Ramos (cell line): ENCODE results near the gene TSFM.

Source experiments
- in situ Hi-C: fragments of 300-500 bp; cut with MboI; formaldehyde crosslinking; loops from one replicate; pipeline ENCODE4 v1.14.3; 2022; ENCODE audit warnings: low sequenced_read_pairs; ENCODE audit not compliant: unreplicated experiment

Gene TSFM

DNA sequence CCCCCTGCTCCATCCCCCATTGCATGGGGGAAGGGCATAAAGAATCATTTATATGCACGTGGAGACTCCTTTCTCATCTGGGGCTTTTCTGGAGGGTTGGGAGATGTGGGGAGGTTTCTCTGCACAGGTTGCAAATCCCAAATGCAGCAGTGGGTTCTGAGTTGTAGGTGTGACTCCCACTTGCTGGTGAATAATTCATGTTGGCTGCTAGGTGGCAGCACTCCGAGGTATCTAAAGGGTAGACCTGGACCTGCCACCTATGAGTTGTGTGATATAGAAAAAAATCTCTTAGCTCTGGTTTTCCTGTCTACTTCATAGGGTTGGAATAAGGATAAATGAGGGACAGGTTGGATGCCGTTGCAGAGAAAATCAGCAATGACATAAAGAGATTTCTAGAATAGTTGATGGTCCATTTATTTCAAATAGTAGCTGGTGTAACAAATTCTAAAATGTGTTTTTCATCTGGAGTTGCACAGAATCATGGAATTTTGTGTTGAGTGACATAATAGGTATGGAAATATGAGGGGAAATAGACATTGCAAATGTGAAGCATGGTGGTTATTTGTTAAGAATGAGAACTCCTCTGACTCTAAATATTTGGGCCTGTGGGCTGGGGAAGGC, 23.1 kb upstream of the TSFM start:
- in situ Hi-C loops, result loop anchor here (25.0 kb wide), 1 partner anchor 522 kb away; the partner anchor contains the start of gene SHMT2

DNA sequence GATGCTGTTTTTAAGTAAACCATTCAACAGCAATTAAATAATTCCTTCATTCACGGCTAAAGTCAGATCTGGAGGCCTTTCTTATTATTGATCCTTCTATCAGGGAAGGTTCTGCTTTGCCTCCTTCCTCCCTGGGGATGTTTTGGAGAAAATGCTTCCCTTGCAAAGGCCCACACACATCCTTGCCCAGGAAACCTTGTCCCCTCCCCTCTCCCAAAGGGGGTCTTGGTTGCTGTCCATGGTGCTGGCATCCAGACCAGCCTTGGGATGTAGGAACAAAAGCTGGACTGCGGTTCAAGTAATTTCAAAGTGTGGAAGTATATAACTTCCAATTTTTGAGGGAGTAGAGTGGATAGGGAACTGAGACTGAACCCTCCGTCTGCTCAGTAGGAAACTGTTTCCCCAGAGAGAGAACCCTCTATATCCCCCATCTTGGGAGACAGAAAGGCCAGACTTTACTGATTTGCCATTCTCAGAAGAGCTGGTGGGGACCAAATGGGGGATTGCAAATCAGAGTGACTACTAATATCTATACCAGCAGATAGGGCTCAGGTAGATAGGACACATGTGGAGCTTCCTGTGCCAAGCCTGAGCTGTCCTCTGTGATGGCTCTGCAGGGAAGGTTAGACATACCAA, 22.1 kb upstream of the TSFM start:
- in situ Hi-C loops, result loop anchor here (25.0 kb wide), 1 partner anchor 523 kb away; the partner anchor contains the start of gene SHMT2

DNA sequence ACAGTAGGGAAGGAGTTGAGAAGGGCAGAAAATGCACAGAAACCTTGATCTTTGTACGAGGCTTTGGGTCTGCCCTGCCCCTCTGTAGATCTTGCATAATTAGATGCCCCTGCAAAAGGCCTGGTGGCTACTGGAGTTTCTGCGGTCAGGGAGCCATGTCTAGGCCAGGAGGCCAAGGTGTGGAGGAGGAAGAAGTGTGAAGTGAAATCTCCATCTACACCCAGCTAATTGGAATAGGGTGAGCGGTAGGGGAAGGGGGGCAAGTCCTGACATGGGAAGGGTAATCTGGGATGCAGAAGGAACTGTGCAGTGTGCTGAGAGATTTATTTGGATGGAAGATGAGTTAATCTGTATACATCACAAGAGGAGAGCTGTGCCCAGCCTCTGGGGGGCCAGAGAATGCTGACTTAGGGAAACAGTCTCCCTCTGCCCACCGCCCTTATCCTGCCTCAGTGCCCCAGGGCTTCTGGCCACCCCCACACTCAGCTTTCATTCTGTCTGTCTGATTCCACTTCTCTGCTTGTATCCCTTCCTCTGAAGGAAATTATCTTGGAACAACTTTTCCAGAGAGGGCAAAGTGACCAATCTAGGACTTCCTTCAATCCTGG, 21.1 kb upstream of the TSFM start:
- in situ Hi-C loops, result loop anchor here (25.0 kb wide), 1 partner anchor 524 kb away; the partner anchor contains the start of gene SHMT2

DNA sequence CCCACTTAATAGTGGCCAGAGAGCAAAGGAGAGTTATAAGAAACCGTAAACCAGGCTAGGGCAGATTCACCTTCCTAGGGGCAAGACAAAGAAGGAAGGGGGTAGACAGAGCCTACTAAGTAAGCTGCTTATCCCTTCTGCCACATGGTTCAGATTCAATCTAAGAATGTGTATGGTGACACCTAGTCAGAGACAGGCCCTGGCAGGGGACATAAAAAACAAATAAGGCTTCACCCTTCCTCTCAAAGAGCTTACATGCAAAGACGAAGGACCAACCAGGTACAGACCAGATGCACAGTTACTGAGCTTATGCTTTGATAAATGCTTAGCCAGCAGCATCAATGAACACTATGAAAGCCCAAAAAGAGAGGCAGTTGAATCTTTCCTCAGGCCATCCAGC, 20.1 kb upstream of the TSFM start:
- in situ Hi-C loops, result loop anchor here (25.0 kb wide), 1 partner anchor 525 kb away; the partner anchor contains the start of gene SHMT2

DNA sequence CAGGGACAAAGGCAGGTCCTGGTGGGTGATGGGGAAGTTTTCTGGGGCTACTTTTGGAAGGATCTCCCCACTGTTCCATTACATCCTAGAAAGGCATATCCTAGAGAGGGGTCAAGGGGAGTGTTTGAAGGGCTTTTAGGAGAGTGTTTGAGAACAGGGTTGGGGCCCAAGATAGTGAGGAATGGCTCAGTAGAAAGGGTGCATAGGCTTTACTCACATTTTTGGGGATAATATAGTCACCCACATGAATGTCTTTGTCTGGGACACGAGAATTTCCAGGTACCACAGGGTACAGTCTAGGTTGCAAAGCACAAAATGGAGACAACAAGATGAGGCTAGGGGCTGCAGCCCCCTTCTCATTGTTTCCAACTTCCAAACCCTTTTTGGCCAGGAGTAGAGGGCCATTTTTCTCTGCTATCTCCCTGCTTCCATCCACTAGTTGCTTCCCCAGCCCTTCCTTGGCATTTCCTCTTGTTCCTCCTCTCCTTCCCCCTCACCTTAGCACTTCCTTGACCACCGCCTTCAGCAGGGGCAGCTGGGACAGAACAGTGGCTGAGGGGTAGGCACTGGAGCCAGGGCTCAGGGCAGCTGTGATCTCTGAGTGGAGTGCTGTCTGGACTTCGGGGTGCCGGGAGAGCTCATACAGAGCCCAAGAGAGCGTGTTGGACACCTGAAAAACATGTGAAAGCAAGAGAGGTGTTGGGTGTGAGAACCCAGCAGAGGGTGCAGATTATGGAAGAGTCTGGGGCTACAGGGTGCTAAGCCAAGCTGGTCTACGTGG, 18.5 kb upstream of the TSFM start:
- in situ Hi-C loops, result loop anchor here (25.0 kb wide), 1 partner anchor 527 kb away; the partner anchor contains the start of gene SHMT2

DNA sequence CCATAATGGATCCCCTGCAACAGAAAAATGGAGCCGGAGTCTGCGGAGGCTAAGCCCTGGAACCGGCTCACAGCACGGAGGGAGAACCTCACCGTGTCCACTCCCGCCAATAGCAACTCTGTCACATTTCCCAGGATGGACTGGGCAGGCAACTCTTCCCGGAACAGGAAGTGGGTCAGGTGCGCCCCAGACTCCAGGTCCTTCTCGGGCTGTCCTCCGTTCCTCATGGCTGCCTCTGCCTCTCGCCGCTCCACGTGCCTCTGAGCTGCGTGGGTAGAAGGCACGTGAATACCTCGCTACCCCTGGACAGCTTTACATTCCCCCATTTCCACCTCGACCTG, 18.0 kb upstream of the TSFM start:
- in situ Hi-C loops, result loop anchor here (25.0 kb wide), 1 partner anchor 527 kb away; the partner anchor contains the start of gene SHMT2

DNA sequence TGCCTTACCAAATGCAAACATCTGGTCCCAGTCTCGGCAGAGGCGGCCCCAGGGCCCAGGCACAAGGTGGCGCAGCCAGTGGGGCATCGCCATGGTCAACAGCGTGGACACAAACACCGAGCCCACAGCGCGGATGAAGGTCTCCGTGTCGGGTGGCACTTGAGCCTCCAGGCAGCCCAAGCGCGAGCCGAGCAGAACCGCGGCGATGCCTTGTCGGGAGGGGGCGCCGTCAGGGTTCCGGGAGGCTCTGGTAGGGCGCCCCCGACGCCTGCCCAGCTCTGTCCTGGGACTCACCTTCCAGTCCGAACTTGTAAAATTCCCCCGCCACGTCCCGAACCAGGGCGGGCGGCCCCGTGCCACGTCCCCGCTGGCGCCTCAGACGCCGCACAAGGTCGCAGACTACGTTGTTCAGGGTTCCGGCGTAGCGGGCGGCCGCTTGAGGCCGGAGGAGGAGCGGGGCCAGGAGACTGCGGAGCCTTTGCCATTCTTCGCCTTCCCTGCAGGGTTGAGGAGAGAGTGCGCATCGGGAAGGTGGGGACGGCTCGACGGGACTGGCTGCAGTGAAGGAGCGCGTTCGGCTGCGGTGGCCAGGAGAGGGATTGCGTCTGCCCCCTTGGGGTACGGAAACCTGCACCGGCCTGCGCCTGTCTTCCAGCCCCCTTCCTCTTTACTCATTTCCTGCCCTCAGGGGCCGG, 17.4 kb upstream of the TSFM start:
- in situ Hi-C loops, result loop anchor here (25.0 kb wide), 1 partner anchor 528 kb away; the partner anchor contains the start of gene SHMT2

DNA sequence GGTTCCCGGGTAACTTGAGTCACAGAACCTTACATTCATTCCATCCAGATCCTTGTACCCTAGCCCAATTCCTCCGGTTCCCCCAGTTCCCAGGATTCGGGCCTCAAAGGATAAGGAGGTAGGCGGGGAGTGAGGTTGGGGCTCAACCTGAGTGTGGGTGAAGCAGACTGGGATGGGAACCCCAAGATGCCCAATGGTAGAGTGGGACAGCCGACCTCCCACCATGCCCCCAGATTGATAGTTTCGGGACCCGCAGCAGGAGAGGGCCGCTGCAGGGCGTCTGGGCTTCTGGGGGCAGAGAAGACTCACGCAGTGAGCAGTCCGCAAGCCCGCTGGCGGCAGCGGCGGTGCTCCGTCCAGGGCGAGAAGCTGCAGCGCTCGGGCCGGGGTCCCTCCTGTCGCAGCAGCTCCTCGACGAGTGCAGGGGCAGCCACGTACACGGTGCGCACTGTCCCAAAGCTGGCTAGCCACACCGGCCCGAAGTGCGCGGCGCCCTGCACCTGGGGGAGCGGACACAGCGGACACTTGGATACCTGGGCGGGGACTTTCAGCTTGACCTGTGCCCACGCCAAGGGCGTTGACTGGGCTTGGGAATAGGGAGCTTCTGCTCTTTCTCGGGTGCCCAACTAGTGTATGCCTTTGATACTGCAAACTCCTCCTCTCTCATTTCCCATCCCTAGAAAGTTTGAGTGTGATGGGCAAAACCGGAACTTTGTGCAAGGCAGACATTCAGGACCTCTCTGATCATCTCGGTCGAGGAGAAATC, 16.7 kb upstream of the TSFM start:
- in situ Hi-C loops, result loop anchor here (25.0 kb wide), 1 partner anchor 529 kb away; the partner anchor contains the start of gene SHMT2

DNA sequence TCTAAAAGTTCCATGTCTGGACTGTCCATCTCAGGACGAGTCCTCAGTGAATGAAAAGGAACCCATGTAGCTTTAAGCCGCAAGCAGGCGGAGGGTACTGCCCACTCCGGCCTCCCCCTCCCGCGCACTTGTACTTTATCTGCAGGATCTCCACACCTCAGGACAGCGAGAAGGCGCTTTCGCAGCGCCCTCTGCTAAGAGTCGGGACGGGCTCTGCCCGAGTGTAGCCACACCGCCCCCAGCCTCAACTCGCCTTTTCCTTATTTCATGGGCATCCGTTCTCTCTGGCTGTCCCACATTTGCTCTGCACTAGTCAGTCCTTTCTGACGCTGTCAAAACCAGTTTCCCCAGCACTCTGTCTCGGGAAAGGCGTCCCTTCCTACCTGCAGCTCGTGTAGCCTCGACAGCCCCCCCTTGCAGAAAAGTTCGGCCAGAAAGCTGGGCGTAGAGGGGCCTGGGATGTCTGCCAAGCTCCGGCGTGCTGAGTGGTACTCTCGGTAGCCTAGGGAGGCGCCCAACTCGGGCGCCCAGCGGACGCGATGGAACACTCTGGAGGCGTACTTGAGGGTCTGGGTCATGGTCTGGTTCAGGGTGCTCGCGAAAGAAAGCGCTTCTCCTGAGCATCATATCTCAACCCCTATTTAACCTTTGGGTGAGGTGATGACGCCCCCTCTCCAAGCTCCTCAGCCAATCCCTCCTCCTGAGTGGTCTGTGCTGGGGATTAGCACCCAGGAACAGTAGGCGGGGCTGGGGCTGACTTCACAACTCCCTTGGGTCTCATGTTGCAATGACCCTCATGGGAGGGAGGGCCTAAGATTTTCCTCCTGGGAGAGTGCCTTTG, 15.9 kb upstream of the TSFM start, which contains the start of gene CYP27B1:
TSS of gene CYP27B1 (minus strand) at position 615 of the 841 bp plus-strand sequence. CDS start at position 578, 37 bp downstream.
- in situ Hi-C loops, result loop anchor here (25.0 kb wide), 1 partner anchor 529 kb away; the partner anchor contains the start of gene SHMT2

DNA sequence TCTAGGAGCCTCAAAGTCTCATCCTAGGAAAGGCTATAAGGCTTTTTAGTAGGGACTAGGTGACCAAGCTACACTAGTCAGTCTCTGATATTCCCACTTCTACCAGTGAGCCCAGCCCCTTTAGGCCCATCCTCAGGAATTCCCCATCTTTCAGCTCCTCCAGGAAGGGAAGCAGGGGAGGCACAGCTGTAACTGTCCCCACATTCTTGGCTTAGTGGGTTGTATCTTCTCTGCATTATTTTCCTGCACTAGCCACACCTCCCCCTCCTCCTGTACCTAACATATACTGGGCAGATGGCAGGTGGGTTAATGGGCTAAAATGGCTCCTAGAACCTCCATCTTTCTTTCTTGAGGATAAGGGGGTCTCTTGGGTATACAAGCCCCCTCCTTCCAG, 15.3 kb upstream of the TSFM start:
- in situ Hi-C loops, result loop anchor here (25.0 kb wide), 1 partner anchor 530 kb away; the partner anchor contains the start of gene SHMT2

DNA sequence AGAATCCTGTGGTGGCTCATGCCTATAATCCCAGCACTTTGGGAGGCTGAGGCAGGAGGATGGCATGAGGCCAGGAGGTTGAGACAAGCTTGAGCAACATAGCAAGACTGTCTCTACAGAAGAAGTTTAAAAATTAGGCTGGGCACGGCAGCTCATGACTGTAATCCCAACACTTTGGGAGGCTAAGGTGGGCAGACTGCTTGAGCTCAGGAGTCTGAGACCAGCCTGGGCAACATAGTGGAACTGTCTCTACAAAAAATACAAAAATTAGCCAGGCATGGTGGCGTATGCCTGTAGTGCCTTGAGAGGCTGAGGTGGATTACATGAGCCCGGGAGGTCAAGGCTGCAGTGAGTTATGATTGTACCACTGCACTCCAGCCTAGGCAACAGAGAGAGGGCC, 14.7 kb upstream of the TSFM start:
- in situ Hi-C loops, result loop anchor here (25.0 kb wide), 1 partner anchor 531 kb away; the partner anchor contains the start of gene SHMT2

DNA sequence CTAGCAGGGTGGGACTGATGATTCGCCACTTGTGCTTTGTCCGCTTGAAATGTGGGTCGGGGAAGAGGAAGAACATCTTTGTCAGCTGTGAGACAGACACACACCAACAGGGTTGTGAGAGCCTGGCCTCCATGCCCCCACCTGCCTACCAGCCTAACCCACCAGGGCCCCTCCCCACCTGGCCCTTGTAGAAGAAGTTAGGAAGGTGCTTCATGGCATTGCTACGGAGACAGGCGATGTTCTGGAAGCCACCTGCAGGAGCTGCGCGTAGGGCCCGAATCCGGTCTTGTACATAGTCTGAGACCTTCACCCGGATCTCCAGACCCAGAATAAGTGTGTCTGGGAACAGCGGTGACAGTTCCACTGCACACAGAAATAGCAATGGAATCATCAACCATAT, 13.0 kb upstream of the TSFM start:
- in situ Hi-C loops, result loop anchor here (25.0 kb wide), 1 partner anchor 532 kb away; the partner anchor contains the start of gene SHMT2

DNA sequence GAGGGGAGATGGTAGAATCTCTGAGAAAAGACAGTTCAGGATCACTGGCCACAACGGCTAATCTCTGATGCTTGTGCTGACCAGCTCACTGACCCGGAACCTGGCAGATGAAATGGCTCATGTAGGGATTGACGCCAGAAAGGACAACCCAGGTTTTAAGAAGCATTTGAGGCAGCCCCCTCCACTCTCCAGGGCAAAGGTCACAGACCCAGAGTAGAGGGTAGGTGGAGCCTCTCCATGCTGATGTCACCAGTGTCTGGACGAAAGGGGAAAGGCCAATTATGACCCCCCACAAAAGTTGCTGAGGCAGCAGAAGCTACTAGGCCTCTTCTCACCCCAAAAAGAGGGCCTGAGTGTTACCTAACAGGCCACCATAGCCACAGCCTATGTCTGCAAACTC, 11.9 kb upstream of the TSFM start:
- in situ Hi-C loops, result loop anchor here (25.0 kb wide), 1 partner anchor 533 kb away; the partner anchor contains the start of gene SHMT2

DNA sequence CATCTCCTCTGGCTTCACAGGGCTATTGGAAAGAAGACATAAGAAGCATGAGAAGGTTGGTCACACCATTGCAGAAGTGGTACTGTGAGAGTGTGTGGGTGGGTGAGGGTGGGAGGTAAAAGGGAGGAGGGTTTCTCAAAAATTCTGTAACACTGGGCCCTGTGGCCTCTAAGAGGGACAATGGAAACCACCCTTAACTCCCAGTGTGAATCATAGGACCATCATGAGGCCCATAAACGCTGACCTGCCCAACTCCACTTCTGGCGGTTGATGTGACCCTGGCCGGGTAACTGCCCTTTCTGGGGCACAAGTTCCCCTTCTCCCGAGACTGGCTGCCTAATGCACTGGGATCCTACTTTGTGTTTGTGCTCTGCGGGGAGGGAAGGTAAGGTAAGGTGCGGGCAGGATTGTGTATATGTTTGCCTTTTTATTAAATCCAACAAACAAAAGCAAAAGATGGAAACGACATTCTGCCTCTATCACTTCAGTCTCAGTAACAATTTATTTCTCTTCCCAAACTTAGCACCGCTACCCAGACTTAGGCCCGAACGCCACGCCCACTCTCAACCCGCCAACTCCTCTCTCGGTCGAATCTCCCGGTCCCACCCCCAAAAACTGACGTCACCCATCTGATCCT, 11.2 kb upstream of the TSFM start:
- in situ Hi-C loops, result loop anchor here (25.0 kb wide), 1 partner anchor 534 kb away; the partner anchor contains the start of gene SHMT2

DNA sequence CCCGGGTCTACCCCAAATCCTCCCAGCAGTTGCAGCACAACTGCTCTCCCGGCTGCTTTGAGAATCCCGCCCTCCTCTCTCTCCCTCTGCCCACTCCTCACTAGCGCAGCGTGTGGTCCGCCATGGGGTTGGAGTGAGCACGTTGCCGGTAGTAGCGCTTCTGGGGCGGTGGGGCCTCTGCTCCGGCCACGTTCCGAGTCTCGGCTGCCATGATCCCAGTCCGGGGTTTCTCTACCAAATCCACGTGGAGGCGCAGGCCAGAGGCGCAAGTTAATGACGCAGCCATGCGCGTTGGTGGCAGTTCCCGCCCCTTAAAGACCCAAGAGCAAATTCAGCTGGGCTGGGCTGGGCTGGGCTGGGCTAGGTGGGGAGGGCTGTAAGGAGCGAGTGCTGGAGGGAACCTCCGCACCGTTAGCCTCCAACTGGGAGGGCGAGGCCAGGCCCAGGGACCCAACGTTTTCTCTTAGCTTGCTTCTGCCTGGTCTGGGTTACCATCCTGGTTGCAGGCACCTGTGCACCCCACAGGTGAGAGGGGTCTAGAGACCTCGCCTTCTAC, 10.6 kb upstream of the TSFM start, which contains the start of gene METTL1:
TSS of gene METTL1 (minus strand) at position 233 of the 556 bp plus-strand sequence. CDS start at position 211, 22 bp downstream.
- in situ Hi-C loops, result loop anchor here (25.0 kb wide), 1 partner anchor 535 kb away; the partner anchor contains the start of gene SHMT2

DNA sequence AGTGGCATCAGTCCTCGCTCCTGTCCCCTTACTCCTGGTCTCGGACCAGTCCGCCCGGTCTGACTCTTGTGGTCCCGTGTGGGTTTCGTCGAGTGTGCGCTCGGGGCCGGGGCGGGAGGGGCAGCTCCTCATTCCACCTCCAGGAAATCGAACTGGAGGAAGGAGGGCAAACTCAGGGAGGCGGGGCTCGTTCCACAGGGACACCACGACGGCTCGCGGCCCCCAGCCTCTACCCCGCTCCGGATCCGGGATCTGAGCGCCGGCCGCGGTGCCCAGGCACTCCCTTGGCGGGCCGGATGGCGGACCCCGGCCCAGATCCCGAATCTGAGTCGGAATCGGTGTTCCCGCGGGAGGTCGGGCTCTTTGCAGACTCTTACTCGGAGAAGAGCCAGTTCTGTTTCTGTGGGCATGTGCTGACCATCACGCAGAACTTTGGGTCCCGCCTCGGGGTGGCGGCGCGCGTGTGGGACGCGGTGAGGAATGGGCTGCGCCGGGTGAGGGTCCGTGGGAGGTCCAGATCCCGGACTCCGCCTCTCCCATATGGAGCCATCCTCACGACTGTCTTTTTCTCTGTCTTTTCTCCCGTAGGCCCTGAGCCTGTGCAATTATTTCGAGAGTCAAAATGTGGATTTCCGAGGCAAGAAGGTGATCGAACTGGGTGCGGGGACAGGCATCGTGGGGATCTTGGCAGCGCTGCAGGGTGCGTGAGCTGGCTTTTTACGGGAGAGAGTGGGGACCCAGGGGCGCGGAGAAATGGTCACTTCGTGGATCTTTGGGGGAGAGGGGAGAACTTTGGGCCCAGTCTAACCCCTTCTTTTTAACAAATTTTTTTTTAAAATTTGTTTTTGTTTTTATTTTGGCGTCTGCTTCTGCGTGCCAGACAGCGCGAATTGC, 9.9 kb upstream of the TSFM start, which contains the start of gene EEF1AKMT3:
TSS of gene EEF1AKMT3 (plus strand) at position 186 of the 894 bp plus-strand sequence. CDS start at position 297, 111 bp downstream.
- in situ Hi-C loops, result loop anchor here (25.0 kb wide), 1 partner anchor 535 kb away; the partner anchor contains the start of gene SHMT2
